Sigmoid colon (tissue), 4 donors: ENCODE results near the gene KRTAP4-11.

ENCODE experiments used
- CTCF ChIP-seq, 4 experiments: fragments of 450-650 bp in 3 of 4; fragments of 200-600 bp in 1 of 4; IDR thresholded peaks; one replicate each; pipeline ENCODE4 v1.5.1; 2016 to 2019; ENCODE audit warnings: antibody characterized with exemption in 4 of 4, mild to moderate bottlenecking in 3 of 4, moderate library complexity in 2 of 4
- EP300 ChIP-seq, 4 donors: sonication (generic); formaldehyde crosslinking; IDR thresholded peaks; one replicate each; pipeline ENCODE4 v1.6.1; 2017; ENCODE audit warnings: antibody characterized with exemption in 4 of 4
- POLR2A ChIP-seq, 2 donors: fragments of 450-650 bp; IDR thresholded peaks; one replicate each; pipeline ENCODE4 v1.6.1; 2016; ENCODE audit warnings: antibody characterized with exemption in 2 of 2, mild to moderate bottlenecking in 2 of 2, moderate library complexity in 2 of 2
- POLR2AphosphoS5 ChIP-seq, 4 donors: sonication (generic); formaldehyde crosslinking; IDR thresholded peaks; one replicate each; pipeline ENCODE4 v1.6.1; 2017; ENCODE audit warnings: antibody characterized with exemption in 4 of 4

GRCh38 chr17:41145261-41145660, 27.1 kb upstream of the KRTAP4-11 start:
- TF ChIP-seq EP300 (IDR thresholded peaks at IDR 0.05) (no peak), CTCF (IDR thresholded peaks at IDR 0.05) (no peak), POLR2AphosphoS5 (IDR thresholded peaks at IDR 0.05) (no peak), POLR2A (IDR thresholded peaks at IDR 0.05) (no peak)
